Epidermal melanocyte (primary cell): ENCODE measurements around the gene CALML3.

ENCODE experiments used
- DNase-seq: peaks from one replicate; pipeline ENCODE4 v3.0.0; 2011; ENCODE audit warnings: low spot score; ENCODE audit not compliant: insufficient read length

Gene CALML3

GRCh38 chr10:5538892-5539651, 14.3 kb downstream of the CALML3 start:
- DNase-seq: no peak

- DNase-seq: no peak
These were observed 15.3 kb downstream of the CALML3 start for GRCh38 chr10:5540080-5540479.

- no peak for DNase-seq
These were observed 16.1 kb downstream of the CALML3 start for GRCh38 chr10:5540891-5541290.

- DNase-seq: no peak
These were observed 17.3 kb downstream of the CALML3 start for GRCh38 chr10:5542100-5542499.

- no peak for DNase-seq
These were observed 18.9 kb downstream of the CALML3 start for GRCh38 chr10:5543623-5544022.

- no peak for DNase-seq
These were observed 19.6 kb downstream of the CALML3 start for GRCh38 chr10:5544216-5544805.

GRCh38 chr10:5545011-5545410, 20.2 kb downstream of the CALML3 start:
- no peak for DNase-seq

- no peak for DNase-seq
These were observed 20.6 kb downstream of the CALML3 start for GRCh38 chr10:5545426-5545777.

- DNase-seq: no peak
These were observed 21.3 kb downstream of the CALML3 start for GRCh38 chr10:5545778-5546710.

- no peak for DNase-seq
These were observed 22.3 kb downstream of the CALML3 start for GRCh38 chr10:5546891-5547680.

- no peak for DNase-seq
These were observed 22.8 kb downstream of the CALML3 start for GRCh38 chr10:5547681-5547930.

- peak; percentile 71 for DNase-seq
These were observed 23.3 kb downstream of the CALML3 start for GRCh38 chr10:5547931-5548660.

GRCh38 chr10:5549462-5550249, 24.9 kb downstream of the CALML3 start:
- DNase-seq: no peak

GRCh38 chr10:5550250-5550545, 25.4 kb downstream of the CALML3 start:
- no peak for DNase-seq

GRCh38 chr10:5550621-5551530, 26.1 kb downstream of the CALML3 start:
- DNase-seq: no peak

GRCh38 chr10:5551531-5552375, 27.0 kb downstream of the CALML3 start:
- DNase-seq: no peak

GRCh38 chr10:5552376-5553321, 27.9 kb downstream of the CALML3 start:
- no peak for DNase-seq
